Effector memory CD8-positive, alpha-beta T cell (primary cell): ENCODE measurements around the gene ANKRD45.
"Not testable (repeated sequence)": the region's sequence is repeated elsewhere in the genome, so short reads cannot be mapped to it uniquely, and the experiment has no call there.

ENCODE experiments used
- ATAC-seq: fragments of 150-1000 bp; cut with Tn5 transposase; replicated peaks from 2 replicates; pipeline ENCODE4 v1.10.0; 2021; ENCODE audit warnings: mild to moderate bottlenecking, moderate library complexity
- DNase-seq, 3 experiments: peaks; one replicate each; pipeline ENCODE4 v3.0.0; 2021
- H3K27ac Mint-ChIP-seq, 2 donors: one replicate each; pipeline ENCODE4 v1.8.0; 2022; ENCODE audit warnings: mild to moderate bottlenecking in 2 of 2, mixed read lengths in 2 of 2, moderate library complexity in 2 of 2
- H3K27me3 Mint-ChIP-seq, 2 donors: one replicate each; pipeline ENCODE4 v1.8.0; 2022; ENCODE audit warnings: mixed read lengths in 2 of 2
- H3K36me3 Mint-ChIP-seq: one replicate; pipeline ENCODE4 v1.8.0; 2022; ENCODE audit warnings: mild to moderate bottlenecking, moderate library complexity, mixed read lengths; ENCODE audit not compliant: insufficient read depth
- H3K4me1 Mint-ChIP-seq, 2 donors: one replicate each; pipeline ENCODE4 v1.8.0; 2022; ENCODE audit warnings: low read depth in 2 of 2, mixed read lengths in 2 of 2
- H3K4me3 Mint-ChIP-seq, 2 donors: one replicate each; pipeline ENCODE4 v1.8.0; 2022; ENCODE audit warnings: mild to moderate bottlenecking in 2 of 2, mixed read lengths in 2 of 2, moderate library complexity in 2 of 2
- H3K9me3 Mint-ChIP-seq, 2 donors: one replicate each; pipeline ENCODE4 v1.8.0; 2022; ENCODE audit warnings: mixed read lengths in 2 of 2

The ANKRD45 gene

DNA sequence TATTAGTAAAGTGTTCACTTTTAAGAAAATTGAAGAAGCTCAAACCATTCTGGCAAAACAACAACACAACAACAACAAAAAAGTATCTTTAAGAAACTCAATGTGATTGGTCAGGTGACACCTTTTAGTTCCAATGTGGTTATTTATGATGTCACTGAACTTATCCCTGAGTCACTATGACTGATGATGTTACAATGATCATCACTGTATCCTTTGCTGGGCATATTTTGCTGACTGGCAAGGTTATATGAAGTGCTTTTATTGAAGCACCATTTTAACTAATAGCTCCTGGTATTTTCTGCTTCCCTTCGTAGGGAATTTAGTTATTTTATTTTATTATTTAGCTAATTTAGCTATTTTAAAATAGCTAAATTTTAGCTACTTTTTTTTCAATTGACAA is 34.5 kb downstream of the ANKRD45 start, which contains the start of gene TEX50:
TSS of gene TEX50 (plus strand) at position 223 of the 400 bp plus-strand sequence. CDS start 184 bp downstream, outside the sequence.
- ATAC-seq (no peak), DNase-seq (no peak)
- Mint-ChIP-seq H3K27ac (no peak within 1 kb of the TSS), H3K9me3 (peaks cover 0 to 8% of the 10 kb centered on the region in 2 donors), H3K36me3 (no peaks in the 10 kb centered on the region), H3K27me3 (peaks cover 0 to 8% of the 10 kb centered on the region in 2 donors), H3K4me1 (no peaks in the 10 kb centered on the region), H3K4me3 (no peak within 1 kb of the TSS)

DNA sequence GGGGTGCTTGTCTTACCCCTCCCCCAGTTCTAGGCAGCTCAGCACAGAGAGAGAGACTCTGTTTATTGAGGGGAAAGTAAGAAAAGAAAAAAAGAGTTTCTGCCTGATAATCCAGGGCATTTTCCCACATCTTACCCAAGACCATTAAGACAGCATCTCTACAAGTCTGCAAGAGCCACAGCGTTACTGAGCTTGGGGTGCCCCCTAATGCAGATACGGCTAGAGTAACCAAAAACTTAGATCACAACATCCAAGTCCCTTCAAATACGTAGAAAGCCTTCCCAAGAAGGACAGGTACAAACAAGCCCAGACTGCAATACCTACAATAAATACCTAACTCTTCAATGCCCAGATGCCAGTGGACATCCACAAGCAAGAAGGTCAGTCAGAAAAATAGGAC is 40.8 kb downstream of the ANKRD45 start:
- Mint-ChIP-seq H3K27me3 (no peaks in the 10 kb centered on the region), H3K4me1 (no peaks in the 10 kb centered on the region), H3K9me3 (no peaks in the 10 kb centered on the region), H3K4me3 (no peak overlapping the region), H3K27ac (no peak overlapping the region), H3K36me3 (no peaks in the 10 kb centered on the region)
- DNase-seq (no peak), ATAC-seq (no peak)

DNA sequence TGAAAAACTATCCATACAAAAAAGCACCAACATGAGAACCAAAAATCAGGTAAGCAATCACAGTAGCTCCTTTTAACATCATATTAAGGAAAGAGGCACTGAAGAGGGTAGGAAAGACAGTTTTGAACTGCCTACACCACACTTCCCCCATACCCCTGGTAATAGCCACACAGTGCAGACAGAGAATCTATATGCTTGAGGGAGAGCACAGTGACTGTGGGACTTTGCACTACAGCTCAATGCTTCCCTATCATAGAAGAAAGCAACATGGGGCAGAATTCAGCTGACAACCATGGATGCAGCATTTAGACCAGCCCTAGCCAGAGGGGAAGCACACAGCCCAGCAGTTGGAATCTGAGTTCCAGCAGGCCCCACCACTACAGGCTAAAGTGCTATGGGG is 42.4 kb downstream of the ANKRD45 start:
- H3K4me1 Mint-ChIP-seq: no peaks in the 10 kb centered on the region
- ATAC-seq (no peak), DNase-seq (no peak)
- no peaks in the 10 kb centered on the region for H3K36me3 Mint-ChIP-seq
- no peak overlapping the region for H3K27ac Mint-ChIP-seq
- H3K4me3 Mint-ChIP-seq: no peak overlapping the region
- H3K9me3 Mint-ChIP-seq: no peaks in the 10 kb centered on the region
- no peaks in the 10 kb centered on the region for H3K27me3 Mint-ChIP-seq

DNA sequence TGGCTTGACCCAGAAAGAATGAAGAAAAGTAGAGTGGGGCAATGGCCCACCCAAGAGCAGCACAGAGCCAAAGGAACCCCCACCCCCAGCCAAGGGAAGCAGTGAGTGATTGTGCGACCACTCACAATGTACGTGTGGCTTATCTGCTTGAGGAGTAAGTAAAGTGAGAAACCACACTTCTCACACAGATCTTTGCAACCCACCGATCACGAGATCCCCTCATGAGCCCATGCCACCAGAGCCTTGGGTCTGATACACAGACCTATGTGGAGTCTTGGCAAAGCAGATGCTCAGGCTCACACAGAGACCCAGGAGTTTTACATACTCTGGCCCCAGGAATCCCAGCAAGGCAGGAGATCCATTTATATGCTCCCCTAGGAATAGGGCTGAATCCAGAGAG is 52.8 kb downstream of the ANKRD45 start:
- H3K27me3 Mint-ChIP-seq: peaks cover 17 to 42% of the 10 kb centered on the region in 2 donors
- peaks cover 12 to 18% of the 10 kb centered on the region in 2 donors for H3K9me3 Mint-ChIP-seq
- ATAC-seq (peak; percentile 79), DNase-seq (no peak)
- peak overlapping the region in 1 of 2 donors; percentile 52 for H3K27ac Mint-ChIP-seq
- peak overlapping the region; percentile 23 to 35 for H3K4me3 Mint-ChIP-seq
- H3K36me3 Mint-ChIP-seq: no peaks in the 10 kb centered on the region
- H3K4me1 Mint-ChIP-seq: peaks cover 6% of the 10 kb centered on the region in 2 donors

DNA sequence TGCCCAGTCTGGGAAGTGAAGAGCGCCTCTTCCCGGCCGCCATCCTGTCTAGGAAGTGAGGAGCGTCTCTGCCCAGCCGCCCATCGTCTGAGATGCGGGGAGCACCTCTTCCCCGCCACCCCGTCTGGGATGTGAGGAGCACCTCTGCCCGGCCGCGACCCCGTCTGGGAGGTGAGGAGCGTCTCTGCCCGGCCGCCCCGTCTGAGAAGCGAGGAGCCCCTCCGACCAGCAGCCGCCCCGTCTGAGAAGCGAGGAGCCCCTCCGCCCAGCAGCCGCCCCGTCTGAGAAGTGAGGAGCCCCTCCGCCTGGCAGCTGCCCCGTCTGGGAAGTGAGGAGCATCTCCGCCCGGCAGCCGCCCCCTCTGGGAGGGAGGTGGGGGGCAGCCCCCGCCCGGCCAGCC is 56.6 kb downstream of the ANKRD45 start:
- H3K27me3 Mint-ChIP-seq: peaks cover 0 to 12% of the 10 kb centered on the region in 2 donors
- not testable (repeated sequence) for H3K4me1 Mint-ChIP-seq, H3K36me3 Mint-ChIP-seq, ATAC-seq, DNase-seq, H3K27ac Mint-ChIP-seq, H3K4me3 Mint-ChIP-seq, H3K9me3 Mint-ChIP-seq

DNA sequence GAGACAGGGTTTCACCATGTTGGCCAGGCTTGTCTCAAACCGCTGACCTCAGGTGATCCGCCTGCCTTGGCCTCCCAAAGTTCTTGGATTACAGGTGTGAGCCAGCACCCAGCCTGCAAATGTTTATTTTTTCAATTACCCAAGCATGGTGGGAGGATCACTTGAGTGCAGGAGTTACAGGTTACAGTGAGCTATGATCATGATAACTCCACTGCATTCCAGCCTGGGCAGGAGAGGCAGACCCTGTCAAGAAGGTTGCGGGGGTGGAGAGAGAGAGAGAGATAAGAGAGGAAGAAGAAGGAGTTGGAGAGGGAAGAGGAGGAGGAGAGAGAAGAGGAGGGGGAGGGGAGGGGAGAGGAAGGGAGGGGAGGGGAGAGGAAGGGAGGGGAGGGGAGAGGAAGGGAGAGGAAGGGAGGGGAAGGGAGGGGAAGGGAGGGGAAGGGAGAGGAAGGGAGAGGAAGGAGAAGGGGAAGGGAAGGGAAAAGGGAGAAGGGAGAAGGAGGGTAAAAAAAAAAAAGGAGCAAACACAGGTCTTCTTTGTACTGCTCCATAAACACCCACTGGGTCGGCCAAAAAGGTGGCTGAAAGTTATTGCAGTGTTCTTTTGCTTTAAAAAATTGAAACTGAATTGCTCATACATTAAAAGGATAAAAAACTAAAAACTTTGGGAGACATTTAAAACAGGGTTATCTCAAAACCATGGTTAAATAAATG is 61.0 kb downstream of the ANKRD45 start:
- Mint-ChIP-seq H3K27ac (no peak overlapping the region), H3K9me3 (no peaks in the 10 kb centered on the region), H3K27me3 (peaks cover 0 to 8% of the 10 kb centered on the region in 2 donors), H3K4me3 (no peak overlapping the region), H3K36me3 (no peaks in the 10 kb centered on the region), H3K4me1 (no peaks in the 10 kb centered on the region)
- DNase-seq (no peak), ATAC-seq (no peak)

DNA sequence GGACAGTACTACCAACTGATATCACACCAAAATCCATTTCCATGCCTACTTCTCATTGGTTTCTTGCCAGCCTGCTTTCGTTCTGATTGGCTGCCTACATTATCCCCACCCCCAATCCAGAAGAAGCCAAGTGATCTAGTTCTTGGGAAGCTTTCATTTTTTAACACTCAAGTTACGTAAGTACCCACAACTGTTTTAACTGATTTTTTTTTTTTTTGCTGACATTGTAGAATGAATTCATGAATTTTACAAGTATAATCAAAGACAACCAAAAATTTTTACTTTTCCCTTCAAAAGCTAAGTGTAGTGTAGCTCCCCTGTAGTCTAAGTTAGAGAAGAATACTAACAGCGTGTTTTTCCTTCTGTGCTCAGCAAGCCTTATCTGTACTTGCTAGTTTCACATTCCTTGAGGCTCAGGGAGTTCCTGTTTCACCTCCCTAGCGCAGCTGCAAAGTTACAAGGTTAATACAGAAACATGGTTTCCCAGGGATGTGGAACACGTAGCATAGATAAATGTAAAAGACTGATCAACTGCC is 66.5 kb downstream of the ANKRD45 start, which contains the start of gene SLC9C2:
TSS of gene SLC9C2 (minus strand) at position 17 of the 536 bp plus-strand sequence. CDS start 1,296 bp downstream, outside the sequence.
- ATAC-seq (no peak), DNase-seq (no peak)
- Mint-ChIP-seq H3K27me3 (peaks cover 0 to 12% of the 10 kb centered on the region in 2 donors), H3K9me3 (no peaks in the 10 kb centered on the region), H3K4me3 (no peak within 1 kb of the TSS), H3K4me1 (peaks cover 4 to 7% of the 10 kb centered on the region in 2 donors), H3K27ac (no peak within 1 kb of the TSS), H3K36me3 (no peaks in the 10 kb centered on the region)

DNA sequence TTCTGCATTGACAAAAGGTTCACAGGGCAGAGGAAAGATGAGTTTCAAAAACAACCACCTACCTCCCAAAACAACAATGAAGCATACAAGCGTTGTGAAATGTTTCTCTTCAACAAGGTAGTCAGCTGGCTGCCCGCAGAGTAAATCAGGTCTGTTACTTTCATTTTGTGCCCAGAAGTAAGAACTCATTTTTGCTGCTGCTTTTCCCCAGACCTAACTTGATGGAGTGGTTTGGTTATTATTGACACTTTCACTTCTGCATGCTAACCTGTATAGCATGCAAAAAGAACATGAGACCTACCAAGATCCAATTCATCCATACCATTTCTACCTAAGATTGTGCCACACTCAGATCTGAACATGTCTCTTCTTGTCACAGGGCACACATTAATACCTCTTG is 68.1 kb downstream of the ANKRD45 start:
- Mint-ChIP-seq H3K36me3 (no peaks in the 10 kb centered on the region), H3K27me3 (peaks cover 0 to 12% of the 10 kb centered on the region in 2 donors), H3K4me1 (peaks cover 4 to 7% of the 10 kb centered on the region in 2 donors), H3K27ac (peak overlapping the region; percentile 7 to 45), H3K9me3 (no peaks in the 10 kb centered on the region), H3K4me3 (peak overlapping the region in 1 of 2 donors; percentile 13)
- ATAC-seq (peak; percentile 49), DNase-seq (no peak)

DNA sequence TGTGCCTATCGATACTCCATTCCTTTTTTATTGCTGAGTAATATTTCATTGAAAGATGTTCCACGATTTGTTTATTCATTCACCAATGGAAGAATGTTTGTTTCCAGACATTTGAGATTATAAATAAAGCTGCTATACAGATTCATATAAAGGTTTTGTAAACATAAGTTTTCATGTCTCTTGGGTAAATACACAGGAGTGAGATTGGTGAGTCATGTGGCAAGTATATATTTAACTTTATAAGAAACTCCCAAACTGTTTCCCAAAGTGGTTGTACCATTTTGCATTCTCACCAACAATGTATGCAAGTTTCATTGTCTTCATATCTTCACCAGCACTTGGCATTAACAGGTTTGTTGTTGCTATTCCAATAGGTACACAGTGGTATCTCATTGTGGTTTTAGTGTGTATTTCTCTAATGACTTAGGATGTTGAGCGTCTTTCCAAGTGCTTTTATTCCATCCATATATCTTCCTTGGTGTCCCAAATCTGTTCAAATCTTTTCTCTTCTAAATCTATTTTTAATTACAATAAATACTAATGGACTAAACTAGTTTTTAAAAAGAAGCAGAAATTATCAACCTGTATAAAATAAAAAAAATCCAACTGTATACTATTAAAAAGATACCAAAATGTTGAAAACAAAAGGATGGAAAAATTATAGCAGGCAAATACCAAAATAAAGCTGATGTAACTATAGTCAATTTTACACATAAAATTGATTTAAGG is 73.4 kb downstream of the ANKRD45 start:
- no peak for ATAC-seq

DNA sequence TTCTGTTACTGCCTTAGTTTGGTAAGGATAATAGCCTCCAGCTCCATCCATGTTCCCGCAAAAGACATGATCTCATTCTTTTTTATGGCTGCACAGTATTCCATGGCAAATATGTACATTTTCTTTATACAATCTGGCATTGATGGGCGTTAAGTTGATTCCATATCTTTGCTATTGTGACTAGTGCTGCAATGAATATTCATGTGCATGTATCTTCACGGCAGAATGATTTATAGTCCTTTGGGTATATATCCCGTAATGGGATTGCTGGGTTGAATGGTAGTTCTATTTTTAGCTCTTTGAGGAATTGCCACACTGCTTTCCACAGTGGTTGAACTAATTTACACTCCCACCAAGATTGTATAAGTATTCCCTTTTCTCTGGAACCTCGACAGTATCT is 78.5 kb downstream of the ANKRD45 start:
- not testable (repeated sequence) for H3K4me3 Mint-ChIP-seq, H3K9me3 Mint-ChIP-seq, H3K36me3 Mint-ChIP-seq, H3K27me3 Mint-ChIP-seq, DNase-seq, H3K4me1 Mint-ChIP-seq, ATAC-seq, H3K27ac Mint-ChIP-seq

More for the DNA sequence above, 73.4 kb downstream of the ANKRD45 start:
- peaks cover 7 to 8% of the 10 kb centered on the region in 2 donors for H3K27me3 Mint-ChIP-seq
- H3K27ac Mint-ChIP-seq: no peak overlapping the region
- peaks cover under 1 to 2% of the 10 kb centered on the region in 2 donors for H3K4me1 Mint-ChIP-seq
- no peaks in the 10 kb centered on the region for H3K36me3 Mint-ChIP-seq
- no peak overlapping the region for H3K4me3 Mint-ChIP-seq
- H3K9me3 Mint-ChIP-seq: no peaks in the 10 kb centered on the region
- no peak for DNase-seq

DNA sequence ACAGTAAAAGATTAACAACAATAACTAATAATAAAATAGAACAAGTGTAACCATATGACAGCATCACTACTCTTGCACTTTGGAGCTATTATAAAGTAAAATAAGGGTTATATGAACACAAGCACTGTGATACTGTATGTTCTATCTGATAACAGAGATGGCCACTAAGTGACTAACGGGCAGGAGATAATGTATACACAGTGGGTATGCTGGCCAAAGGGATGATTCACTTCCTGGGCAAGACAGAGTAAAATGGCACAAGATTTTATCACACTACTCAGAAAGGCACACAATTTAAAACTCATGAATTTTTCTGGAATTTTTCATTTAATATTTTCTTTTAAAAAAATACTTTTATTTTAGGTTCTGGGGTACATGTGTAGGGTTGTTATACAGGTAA is 79.1 kb downstream of the ANKRD45 start:
- H3K4me1 Mint-ChIP-seq: no peaks in the 10 kb centered on the region
- H3K9me3 Mint-ChIP-seq: no peaks in the 10 kb centered on the region
- H3K36me3 Mint-ChIP-seq: no peaks in the 10 kb centered on the region

DNA sequence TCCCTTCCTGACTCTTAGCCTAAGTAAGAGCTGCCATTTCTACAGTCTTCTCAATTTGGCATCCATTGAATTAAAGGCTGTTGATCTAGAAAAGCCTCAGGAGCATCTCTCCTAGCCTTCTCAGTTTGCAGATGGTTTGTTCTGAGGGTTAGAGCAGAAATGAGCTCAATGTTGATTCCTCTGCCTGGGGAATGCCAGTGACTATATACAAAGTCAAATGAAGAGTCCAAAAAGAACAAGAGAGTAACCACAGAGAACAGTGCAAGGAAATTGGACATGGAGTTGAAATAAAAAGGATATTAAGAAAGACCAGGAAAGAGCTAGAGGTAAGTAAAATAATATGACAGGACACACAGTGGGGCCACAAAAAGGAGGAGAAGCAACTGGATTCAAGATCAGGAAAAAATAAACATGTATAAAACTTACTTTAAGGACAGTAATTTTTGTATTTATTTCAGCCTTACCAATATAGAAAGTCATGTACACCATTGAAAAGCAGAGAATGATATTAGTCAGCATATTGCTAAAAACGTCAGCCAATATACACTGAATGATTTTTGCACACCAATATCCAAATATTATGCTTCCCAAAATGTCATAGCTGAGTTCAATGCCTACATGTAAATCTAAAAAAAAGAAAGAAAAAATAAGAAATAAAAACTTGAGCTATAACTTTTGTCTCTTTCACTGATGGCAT is 88.1 kb downstream of the ANKRD45 start:
- ATAC-seq (no peak), DNase-seq (no peak)
- Mint-ChIP-seq H3K9me3 (no peaks in the 10 kb centered on the region), H3K36me3 (no peaks in the 10 kb centered on the region), H3K4me1 (no peaks in the 10 kb centered on the region), H3K4me3 (no peak overlapping the region), H3K27ac (no peak overlapping the region), H3K27me3 (peaks cover 0 to 6% of the 10 kb centered on the region in 2 donors)

More for the DNA sequence above, 79.1 kb downstream of the ANKRD45 start:
- Mint-ChIP-seq H3K27ac (no peak overlapping the region), H3K27me3 (peaks cover 7 to 8% of the 10 kb centered on the region in 2 donors), H3K4me3 (no peak overlapping the region)
- DNase-seq: no peak
- no peak for ATAC-seq

DNA sequence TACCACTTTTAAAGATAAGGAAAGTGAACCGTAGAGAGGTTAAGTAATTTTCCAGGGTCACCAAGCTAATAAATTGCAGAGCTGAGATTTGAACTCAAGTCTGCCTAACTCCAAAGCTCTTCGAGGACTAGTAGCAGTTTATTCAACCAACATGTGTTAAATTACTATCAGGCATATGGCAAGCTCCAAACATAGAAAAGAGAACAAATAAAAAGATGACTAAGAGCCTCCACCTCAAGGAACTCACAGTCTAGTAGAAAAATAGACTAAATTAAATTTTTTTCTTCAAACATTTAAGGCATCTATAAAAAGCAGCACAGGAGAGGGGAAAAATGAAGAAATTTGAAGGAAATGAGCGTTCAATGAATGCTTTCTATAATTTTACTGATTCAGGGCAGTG is 89.0 kb downstream of the ANKRD45 start:
- H3K9me3 Mint-ChIP-seq: no peaks in the 10 kb centered on the region
- no peak overlapping the region for H3K4me3 Mint-ChIP-seq
- no peak for ATAC-seq

More for the DNA sequence above, 89.0 kb downstream of the ANKRD45 start:
- Mint-ChIP-seq H3K27me3 (peaks cover 0 to 6% of the 10 kb centered on the region in 2 donors), H3K27ac (no peak overlapping the region), H3K4me1 (no peaks in the 10 kb centered on the region), H3K36me3 (no peaks in the 10 kb centered on the region)
- DNase-seq: no peak
